ENCODE measurements around the gene NDUFS6. TPM values are rescaled to one million over a fixed set of nuclear protein-coding genes. Genes with fewer than 3 reads are reported as not detected.
A peak's percentile ranks its signal among the peaks of the same experiment; 100 is the strongest.

The NDUFS6 gene
- total and polyA plus RNA-seq, 8 donors = 26.8 to 55.8 (median 40.7) TPM

DNA sequence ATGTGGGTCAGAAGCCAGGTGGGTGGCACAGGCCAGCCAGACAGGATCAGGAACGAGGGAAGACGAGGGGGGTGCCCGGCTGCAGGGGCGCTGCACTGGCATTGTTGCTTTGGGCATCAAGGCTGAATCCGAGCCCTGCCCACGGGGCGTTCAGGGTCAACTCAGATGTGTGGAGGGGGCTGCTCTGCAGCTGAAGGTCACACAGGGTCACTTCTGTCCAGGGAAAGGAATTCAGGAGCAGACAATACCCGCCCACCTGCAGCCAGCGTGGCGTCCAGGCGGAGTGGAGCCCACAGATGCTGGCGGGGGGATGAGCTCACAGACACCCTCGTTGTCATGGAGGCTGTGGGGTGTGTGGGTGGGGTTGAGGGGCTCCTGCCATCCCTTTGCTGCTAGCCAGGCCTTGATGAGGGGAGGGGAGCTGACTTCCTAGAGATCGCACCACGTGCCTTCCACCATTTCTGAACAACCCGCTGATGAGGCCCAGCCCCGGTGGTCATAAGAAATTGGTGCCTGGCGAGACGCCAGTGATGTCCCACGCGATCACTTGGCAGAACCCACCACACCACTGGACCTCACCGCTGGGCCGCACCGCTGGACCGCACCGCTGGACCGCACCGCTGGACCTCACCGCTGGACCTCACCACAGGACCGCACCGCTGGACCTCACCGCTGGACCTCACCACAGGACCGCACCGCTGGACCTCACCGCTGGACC, 32.8 kb upstream of the NDUFS6 start:
- ATAC-seq = no peak
- Histone ChIP-seq H3K36me3 (no peaks in the 10 kb centered on the region), H3K27me3 (peaks cover 0 to 71% of the 10 kb centered on the region in 2 donors), H3K4me1 (no peaks in the 10 kb centered on the region), H3K4me3 (no peak overlapping the region), H3K9me3 (no peaks in the 10 kb centered on the region), H3K27ac (no peak overlapping the region)
- intact Hi-C loops (cut with DNase I) = loop anchor here in 1 of 2 donors (10.0 kb wide), 1 partner anchor 256 kb away; no protein-coding TSS in a partner anchor
- peak in 1 of 4 donors; percentile 65 for DNase-seq
- TF ChIP-seq, protein P1, sequence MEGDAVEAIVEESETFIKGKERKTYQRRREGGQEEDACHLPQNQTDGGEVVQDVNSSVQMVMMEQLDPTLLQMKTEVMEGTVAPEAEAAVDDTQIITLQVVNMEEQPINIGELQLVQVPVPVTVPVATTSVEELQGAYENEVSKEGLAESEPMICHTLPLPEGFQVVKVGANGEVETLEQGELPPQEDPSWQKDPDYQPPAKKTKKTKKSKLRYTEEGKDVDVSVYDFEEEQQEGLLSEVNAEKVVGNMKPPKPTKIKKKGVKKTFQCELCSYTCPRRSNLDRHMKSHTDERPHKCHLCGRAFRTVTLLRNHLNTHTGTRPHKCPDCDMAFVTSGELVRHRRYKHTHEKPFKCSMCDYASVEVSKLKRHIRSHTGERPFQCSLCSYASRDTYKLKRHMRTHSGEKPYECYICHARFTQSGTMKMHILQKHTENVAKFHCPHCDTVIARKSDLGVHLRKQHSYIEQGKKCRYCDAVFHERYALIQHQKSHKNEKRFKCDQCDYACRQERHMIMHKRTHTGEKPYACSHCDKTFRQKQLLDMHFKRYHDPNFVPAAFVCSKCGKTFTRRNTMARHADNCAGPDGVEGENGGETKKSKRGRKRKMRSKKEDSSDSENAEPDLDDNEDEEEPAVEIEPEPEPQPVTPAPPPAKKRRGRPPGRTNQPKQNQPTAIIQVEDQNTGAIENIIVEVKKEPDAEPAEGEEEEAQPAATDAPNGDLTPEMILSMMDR (IDR thresholded peaks at IDR 0.05) = no peak

DNA sequence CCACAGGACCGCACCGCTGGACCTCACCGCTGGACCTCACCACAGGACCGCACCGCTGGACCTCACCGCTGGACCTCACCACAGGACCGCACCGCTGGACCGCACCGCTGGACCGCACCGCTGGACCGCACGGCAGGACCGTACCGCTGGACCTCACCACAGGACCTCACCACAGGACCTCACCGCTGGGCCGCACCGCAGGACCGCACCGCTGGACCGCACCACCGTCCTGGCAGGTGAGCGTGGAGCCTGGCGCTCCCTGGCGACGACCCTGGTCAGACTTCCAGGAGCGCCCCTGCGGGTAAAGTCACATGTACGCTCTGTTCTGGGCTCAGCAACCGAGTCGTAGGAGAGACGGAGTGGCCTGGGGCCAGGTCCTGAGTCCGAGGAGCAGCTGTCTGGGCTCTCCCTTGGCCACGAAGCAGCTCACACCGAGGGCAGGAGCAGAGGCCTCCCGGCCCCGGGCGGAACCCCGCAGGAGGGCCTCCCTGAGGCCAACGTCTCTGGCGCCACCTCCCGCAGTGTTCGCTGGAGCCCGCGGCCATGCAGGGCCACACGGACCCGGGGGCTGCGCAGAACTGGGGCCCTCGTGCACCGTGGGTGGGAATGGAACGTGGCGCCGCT, 32.1 kb upstream of the NDUFS6 start:
- intact Hi-C loops (cut with DNase I) = loop anchor here in 1 of 2 donors (10.0 kb wide), 1 partner anchor 256 kb away; no protein-coding TSS in a partner anchor
- peak in 1 of 4 donors; percentile 76 for DNase-seq
- Histone ChIP-seq H3K27me3 (peaks cover 0 to 64% of the 10 kb centered on the region in 2 donors), H3K36me3 (no peaks in the 10 kb centered on the region), H3K4me3 (no peak overlapping the region), H3K27ac (no peak overlapping the region), H3K4me1 (no peaks in the 10 kb centered on the region), H3K9me3 (no peaks in the 10 kb centered on the region)
- TF ChIP-seq, protein P1 (IDR thresholded peaks at IDR 0.05) = no peak
- ATAC-seq = no peak

DNA sequence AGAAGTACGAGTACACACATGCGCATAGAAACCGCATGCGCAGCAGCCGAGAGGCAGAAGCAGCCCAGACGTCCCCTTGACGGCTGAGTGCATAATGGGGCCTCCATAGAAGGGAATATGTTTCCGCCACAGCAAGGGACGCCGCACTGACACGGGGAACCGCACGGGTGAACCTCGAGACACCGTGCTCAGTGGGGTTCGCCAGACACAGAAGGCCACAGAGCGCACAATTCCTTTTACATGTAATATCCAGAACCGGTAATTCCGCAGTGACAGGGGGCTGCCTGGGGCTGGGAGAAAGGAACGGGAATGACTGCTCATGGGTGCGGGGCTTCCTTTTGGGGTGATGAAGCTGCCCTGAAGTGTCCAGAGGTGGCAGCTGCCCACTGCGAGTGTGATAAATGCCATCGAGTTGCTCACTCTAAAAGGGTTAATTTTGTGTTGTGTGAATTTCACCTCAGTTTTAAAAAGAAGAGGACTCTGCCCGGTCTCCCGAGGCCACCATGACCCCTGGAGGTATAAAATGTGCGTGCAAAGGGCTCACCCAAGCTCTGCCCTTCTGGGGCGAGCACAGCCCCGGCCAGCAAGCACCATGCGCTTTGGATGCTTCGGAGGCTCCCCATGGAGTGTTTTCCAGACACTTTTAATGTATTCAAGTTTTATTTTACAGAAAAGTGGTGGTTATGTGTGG, 31.3 kb upstream of the NDUFS6 start:
- Histone ChIP-seq H3K9me3 (no peaks in the 10 kb centered on the region), H3K4me3 (no peak overlapping the region), H3K36me3 (no peaks in the 10 kb centered on the region), H3K27me3 (peaks cover 0 to 56% of the 10 kb centered on the region in 2 donors), H3K27ac (no peak overlapping the region), H3K4me1 (no peaks in the 10 kb centered on the region)
- TF ChIP-seq, protein P1 (IDR thresholded peaks at IDR 0.05) = no peak
- intact Hi-C loops (cut with DNase I) = loop anchor here in 1 of 2 donors (10.0 kb wide), 1 partner anchor 255 kb away; no protein-coding TSS in a partner anchor
- DNase-seq (peak in 1 of 4 donors; percentile 43), ATAC-seq (no peak)

DNA sequence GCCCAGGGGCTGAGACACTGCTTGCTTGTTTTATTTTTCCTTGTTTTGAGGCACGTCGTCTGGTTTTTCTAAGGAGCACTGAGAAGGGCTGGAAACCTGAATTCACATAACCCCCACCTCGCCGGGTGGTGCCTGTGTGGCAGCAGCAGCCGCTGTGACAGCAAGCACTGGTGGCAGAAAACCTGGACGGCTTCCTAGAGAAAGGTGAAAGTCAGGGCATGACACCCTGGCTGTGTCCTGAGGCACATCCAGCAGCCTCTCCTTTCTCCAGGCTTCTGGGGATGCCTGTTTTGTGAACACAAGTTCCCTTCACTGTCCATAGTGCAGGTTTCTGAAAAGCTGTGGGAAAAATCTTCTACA, 30.8 kb upstream of the NDUFS6 start:
- no peak for DNase-seq
- Histone ChIP-seq H3K4me3 (no peak overlapping the region), H3K4me1 (no peaks in the 10 kb centered on the region), H3K9me3 (no peaks in the 10 kb centered on the region), H3K36me3 (no peaks in the 10 kb centered on the region), H3K27me3 (peaks cover 0 to 51% of the 10 kb centered on the region in 2 donors), H3K27ac (no peak overlapping the region)
- no peak for ATAC-seq
- intact Hi-C loops (cut with DNase I) = no loop called here
- TF ChIP-seq, protein P1 (IDR thresholded peaks at IDR 0.05) = no peak
